Hypothalamus (tissue), 51 donors: ENCODE data around the gene TBX4.
"Not testable (repeated sequence)": the region's sequence is repeated elsewhere in the genome, so short reads cannot be mapped to it uniquely, and the experiment has no call there.

ENCODE experiments used
- DNase-seq, 51 donors: peaks; one replicate each; lab custom pipeline; 2025; lab: John Stamatoyannopoulos, UW

Gene TBX4

GRCh38 chr17:61427567-61427966 lies 24.7 kb upstream of the TBX4 start:
- no peak for DNase-seq

GRCh38 chr17:61429274-61429673 lies 22.9 kb upstream of the TBX4 start:
- DNase-seq: no peak

DNA sequence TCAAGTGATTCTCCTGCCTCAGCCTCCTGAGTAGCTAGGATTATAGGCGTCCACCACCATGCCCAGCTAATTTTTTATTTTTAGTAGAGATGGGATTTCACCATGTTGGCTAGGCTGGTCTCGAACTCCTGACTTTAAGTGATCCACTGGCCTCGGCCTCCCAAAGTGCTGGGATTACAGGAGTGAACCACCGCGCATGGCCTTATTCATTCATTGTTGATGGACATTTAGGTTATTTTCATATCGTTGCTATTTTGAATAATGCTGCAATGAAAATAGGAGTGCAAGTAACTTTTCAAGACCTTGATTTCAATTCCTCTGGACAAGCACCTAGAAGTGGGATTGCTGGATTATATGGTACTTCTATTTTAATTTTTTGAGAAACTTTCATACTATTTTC lies 22.4 kb upstream of the TBX4 start:
- DNase-seq: not testable (repeated sequence)

GRCh38 chr17:61431594-61432311 lies 20.5 kb upstream of the TBX4 start:
- DNase-seq: no peak

DNA sequence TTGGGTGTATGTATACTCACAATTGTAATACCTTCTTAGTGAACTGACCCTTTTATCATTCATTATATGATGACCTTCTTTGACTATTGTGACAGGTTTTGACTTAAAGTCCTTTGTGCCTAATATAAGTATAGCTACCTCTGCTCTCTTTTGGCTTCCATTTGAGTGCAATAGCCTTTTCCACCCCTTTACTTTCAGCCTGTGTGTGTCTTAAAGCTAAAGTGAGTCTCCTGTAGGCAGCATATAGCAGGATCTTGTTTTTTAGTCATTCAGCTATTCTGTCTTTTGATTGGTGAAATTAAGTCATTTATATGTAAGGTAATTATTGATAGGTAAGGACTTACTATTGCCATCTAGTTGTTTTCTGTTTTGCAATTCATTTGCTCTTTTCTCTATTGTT lies 15.9 kb upstream of the TBX4 start:
- DNase-seq: no peak

DNA sequence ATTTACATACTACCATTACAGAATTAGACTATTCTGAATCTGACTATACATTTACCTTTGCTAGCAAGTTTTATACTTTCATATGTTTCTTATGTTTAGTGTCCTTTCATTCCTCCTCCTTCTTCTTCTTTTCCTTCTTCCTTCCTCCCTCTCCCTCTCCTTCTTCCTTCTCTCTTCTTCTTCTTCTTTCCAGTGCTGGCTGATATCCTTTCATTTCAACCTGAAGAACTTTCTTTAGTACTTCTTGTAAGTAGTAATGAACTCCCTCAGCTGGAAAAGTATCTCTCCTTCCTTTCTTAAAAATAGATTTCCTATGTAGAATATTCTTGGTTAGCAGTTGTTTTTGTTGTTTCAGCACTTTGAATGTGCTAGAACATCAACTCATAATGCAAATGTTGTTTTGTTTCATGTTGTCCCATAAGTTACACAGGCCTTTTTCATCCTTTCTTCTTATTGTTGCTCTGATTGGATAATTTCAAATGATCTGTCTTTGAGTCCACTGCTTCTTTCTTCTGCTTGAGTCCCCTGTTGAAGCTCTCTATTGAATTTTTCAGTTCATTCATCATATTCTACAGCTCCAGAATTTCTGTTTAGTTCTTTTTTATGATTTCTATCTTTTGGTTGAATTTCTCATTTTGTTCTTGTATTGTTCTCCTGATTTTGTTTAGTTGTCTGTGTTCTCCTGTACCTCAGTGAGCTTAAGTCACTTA lies 15.1 kb upstream of the TBX4 start:
- no peak for DNase-seq

GRCh38 chr17:61440697-61441096 lies 11.5 kb upstream of the TBX4 start:
- DNase-seq: no peak

- DNase-seq: not testable (repeated sequence)
Measured at GRCh38 chr17:61441507-61441906, 10.7 kb upstream of the TBX4 start.

GRCh38 chr17:61442136-61442775 lies 10.0 kb upstream of the TBX4 start:
- DNase-seq: no peak

- no peak for DNase-seq
Measured at GRCh38 chr17:61442878-61443474, 9.2 kb upstream of the TBX4 start.

DNA sequence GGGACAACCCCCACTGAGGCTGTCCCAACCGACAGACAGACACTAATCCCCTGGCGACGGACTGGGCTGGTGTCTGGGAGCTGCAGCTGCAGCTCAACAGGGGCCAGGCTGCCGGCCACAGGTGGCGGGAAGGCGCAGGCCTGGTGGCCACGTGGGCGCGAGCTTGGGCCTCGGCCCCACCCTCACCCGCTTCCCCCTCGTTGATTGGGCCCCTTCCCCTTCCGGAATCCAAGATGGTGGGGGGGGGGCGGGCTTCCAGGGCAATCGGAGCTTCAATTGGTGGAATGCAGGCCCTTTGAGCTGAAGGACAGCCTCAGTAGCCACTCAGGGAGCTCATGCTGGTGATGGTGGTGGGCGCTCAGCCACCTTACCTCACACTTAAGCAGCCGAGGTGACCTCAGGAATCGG lies 8.7 kb upstream of the TBX4 start:
- DNase-seq: no peak

- no peak for DNase-seq
Measured at GRCh38 chr17:61444075-61444474, 8.1 kb upstream of the TBX4 start.

GRCh38 chr17:61444831-61445230 lies 7.4 kb upstream of the TBX4 start:
- DNase-seq: no peak

- no peak for DNase-seq
Measured at GRCh38 chr17:61447358-61447757, 4.9 kb upstream of the TBX4 start.

DNA sequence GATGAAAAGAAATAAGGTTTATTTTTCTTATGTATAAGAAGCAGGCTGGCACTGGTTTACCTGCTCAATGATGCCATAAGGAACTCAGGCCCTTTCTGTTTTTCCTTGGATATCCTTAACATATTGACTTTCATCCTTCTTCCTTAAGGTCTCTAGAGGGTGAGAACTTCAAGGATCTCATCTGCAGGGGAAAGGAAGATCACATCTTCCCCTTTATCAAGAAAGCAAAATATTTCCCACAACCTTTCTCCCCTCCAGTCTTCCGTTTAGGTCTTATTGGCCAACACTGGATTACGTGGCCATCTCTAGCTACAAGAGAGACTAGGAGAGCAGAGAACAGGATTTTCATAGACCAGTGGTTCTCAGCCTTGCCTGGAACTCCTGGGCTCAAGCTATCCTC lies 4.2 kb upstream of the TBX4 start:
- no peak for DNase-seq

GRCh38 chr17:61449140-61449539 lies 3.1 kb upstream of the TBX4 start:
- DNase-seq: not testable (repeated sequence)

DNA sequence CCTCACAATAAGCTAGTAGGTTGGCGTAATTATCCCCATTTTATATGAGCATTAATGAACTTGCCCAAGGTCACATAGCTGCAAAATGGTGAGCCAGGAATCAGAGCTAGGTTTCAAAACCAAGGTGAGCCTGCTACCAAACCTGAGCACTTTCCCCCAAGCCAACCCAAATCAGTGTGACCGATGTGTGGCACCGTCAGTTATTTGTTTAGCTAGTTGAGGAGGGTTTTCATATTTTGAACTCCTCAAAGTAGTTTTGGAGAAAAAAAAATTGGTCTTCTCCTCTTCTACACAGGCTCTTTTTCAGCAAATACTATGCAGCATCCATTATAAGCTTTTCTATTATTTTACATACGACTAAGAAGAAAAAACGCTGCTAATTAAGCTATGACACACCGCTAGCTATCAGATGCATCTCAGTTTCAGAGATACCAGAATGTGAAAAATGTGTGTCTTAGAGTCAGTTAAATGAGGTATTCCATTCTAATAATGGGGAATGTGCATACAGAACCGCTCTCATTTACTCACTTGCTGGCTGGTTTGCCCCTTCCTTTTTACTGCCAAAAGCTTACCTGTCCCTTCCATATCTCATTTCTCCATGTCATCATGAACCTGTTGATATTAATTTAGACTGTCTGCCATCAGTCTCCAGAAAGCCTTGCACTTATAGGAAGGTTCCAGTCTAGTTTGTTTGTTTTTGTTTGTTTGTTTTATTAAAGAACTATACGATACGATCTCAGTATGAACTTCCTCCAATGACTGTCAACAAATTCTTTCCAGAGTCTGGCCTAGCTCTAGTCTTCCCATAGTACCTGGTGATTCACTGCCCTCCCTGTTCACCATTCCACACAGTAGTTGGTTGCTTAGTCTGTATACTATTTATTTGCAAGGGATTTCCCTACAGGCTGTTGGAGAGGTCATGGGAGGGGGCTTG lies 2.2 kb upstream of the TBX4 start:
- no peak for DNase-seq

DNA sequence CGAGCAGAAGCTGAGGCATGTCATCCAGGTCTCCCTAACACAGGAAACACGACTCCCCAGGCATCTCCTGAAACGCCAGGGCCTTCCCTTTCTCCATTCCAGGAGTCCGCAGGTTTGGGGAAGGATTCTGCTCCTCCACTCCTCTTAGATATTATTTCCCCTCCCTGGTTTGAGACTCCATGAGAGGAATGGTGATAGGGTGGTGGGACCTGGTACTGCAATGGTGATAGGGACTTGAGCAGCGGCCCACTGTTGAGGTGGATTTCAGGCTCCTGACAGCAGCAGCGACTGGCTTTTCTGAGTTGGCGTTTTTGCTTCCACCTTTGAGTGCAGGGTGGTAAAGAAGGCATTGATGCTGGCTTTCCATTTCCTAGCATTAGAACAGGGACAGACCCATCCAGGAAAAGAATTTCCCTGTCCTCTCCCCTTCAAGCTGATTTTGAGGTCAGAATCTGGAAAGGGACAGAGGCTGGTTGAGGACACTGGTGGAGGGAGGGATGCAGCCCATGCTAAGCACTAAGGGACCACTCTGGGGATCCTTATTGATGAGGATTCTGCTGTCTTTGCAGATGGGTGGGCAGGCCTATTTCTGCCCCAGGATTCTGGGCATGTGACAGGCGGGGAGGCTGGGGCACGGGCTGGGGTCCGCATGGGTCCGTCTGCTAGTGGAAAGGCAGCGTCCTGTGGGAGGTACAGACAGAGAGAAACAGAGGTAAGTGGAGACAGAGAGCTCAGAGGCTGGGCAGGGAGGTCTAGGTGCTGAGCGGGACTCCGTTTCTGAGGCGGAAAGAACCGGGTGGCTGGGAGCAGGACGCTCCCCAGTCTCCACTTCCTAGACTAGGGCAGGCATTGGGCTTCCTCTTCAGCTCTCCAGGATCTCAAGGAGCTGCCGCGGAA lies 1.3 kb upstream of the TBX4 start:
- DNase-seq: no peak

GRCh38 chr17:61451538-61452300 lies 503 bp upstream of the TBX4 start:
- DNase-seq: no peak
